ENCODE results near the gene CRK.
"Not testable (repeated sequence)": the region's sequence is repeated elsewhere in the genome, so short reads cannot be mapped to it uniquely, and the experiment has no call there.

The CRK gene

DNA sequence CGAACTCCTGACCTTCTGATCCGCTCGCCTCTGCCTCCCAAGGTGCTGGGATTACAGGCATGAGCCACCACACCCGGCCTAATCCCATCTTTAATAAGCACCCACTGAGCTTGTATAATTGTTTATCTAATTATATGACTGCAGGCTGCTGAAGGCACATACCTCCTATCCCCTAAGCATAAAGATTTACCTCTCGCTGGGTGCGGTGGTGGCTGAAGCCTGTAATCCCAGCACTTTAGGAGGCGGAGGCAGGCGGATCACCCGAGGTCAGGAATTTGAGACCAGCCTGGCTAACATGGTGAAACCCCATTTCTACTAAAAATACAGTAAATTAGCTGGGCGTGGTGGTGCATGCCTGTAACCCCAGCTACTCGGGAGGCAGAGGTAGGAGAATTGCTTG, 35.9 kb downstream of the CRK start:
- no peak for DNase-seq

DNA sequence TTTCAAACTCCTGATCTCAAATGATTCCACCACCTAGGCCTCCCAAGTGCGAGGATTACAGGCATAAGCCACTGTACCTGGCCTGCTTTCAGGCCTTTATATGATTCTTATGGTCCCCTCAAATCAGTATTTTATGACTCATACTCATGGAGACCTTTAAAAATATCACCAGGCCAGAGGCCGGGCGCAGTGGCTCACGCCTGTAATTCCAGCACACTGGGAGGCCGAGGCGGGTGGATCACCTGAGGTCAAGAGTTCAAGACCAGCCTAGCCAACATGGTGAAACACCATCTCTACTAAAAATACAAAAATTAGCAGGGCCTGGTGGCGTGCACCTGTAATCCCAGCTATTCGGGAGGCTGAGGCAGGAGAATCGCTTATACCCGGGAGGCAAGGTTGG, 37.6 kb downstream of the CRK start:
- not testable (repeated sequence) for DNase-seq

DNA sequence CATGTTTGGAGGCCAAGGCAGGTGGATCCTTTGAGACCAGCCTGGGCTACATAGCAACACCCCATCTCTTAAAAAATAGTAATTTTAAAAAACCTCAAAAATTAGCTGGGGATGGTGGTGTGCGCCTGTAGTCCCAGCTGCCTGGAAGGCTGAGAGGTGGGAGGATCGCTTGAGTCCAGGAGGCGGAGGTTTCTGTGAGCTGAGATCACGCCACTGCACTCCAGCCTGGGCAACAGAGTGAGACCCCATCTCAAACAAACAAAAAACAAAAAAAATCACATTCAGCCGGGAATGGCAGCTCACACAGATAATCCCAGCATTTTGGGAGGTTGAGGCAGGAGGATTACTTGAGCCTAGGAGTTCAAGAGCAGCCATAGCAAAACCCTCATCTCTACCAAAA, 39.6 kb downstream of the CRK start:
- no peak for DNase-seq

DNA sequence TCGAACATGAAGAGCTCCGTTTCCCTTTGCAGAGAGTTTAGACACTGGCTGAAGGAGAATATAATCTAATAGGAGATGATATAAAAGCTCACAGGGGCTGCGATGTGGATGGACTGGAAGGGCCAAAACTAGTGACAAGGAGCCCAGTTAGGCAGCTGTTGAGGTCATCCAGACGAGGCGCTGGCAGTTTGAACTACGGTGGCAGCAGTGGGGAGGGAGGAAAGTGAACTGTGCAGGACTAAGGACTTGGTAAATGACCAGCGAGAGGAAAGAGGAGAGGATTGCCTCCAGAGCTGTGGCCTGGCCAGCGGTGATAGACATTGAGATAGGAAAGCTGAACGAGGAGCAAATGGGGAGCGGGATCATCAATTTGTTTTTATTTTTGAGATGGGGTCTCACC, 41.4 kb downstream of the CRK start:
- no peak for DNase-seq

DNA sequence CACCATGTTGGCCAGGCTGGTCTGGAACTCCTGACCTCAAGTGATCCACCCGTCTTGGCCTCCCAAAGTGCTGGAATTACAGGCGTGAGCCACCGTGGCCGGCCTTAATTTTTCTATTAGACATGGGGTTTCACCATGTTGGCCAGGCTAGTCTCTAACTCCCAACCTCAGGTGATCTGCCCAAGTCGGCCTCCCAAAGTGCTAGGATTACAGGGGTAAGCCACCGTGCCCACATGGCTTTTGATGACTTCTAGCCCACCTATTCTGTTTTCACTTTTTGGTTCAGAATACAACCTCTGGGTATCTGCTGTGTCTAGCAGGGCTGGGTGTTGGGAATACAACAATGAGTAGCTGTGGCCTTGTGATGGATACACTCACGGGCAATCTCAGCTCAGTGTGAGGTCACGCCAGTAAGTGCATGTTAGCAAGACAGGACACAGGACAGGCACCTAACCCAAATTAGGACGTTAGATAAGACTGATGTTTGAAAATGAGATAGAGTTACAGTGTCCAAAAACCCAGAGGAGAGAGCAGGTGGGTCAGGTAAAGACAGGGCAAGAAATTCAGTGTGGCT, 41.9 kb downstream of the CRK start:
- no peak for DNase-seq

DNA sequence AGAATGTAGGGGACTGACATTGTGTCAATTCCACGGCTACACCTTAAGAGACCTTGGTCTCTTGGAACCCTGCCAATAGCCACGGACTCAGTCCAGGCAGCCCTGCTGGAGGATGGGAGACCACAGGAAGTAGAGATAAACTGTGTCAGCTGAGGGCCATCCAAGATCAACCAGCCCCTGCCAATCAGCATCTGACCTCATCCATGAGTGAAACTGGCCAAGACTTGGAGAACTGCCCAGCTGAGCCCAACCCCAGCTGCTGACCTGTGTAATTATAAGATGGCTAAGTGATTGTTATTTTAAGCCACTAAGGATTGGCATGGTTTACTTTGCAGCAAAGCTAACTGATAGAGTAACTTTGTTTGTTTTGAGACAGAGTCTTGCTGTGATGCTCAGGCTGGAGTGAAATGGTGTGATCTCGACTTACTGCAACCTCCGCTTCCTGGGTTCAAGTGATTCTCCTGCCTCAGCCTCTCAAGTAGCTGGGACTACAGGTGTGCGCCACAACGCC, 42.7 kb downstream of the CRK start:
- no peak for DNase-seq

DNA sequence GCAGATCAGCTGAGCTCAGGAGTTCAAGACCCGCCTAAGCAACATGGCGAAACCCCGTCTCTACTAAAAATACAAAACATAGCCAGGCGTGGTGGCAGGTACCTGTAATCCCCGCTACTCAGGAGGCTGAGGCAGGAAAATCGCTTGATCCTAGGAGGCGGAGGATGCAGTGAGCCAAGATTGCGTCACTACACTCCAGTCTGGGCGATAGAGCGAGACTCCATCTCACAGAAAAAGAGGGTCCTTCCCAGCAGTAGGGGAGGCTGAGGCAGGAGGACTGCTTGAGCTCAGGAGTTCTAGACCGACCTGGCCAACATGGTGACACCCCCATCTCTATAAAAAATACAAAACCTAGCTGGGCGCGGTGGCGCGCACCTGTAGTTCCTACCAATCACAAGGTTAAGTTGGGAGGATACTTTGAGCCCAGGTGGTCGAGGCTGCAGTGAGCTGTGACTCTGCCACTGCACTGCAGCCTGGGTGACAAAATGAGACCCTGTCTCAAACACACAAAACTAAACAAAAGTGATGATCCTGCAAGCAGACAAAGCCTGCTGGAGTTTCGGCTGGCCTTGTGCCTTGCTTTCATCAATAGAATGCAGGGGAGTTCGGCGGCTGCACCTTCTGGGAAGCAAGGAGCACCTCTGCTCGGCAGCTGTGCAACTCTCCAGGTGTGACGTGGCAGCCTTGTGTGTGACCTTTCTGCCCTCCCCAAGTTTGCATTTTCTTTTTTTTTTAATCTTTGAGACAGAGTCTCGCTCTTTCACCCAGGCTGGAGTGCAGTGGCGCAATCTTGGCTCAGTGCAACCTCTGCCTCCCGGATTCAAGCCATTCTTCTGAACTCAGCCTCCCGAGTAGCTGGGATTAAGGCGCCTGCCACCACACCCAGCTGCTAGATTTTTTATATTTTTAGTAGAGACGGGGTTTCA, 43.6 kb downstream of the CRK start:
- DNase-seq, result no peak

DNA sequence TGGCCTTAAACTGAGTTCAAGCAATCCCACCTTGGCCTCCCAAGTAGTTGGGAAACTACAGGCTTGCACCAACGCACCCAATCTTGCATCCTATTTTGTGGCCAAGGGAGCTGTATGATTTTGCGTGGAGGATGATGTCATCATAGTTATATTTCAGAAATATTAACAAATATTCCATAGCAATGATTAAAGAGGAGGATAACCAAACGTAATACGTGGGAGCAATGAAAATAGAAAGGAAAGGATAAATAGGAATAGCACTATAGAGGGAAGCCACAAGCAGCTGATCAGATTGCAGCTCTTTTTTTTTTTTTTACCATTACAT, 53.8 kb downstream of the CRK start:
- DNase-seq, result no peak

DNA sequence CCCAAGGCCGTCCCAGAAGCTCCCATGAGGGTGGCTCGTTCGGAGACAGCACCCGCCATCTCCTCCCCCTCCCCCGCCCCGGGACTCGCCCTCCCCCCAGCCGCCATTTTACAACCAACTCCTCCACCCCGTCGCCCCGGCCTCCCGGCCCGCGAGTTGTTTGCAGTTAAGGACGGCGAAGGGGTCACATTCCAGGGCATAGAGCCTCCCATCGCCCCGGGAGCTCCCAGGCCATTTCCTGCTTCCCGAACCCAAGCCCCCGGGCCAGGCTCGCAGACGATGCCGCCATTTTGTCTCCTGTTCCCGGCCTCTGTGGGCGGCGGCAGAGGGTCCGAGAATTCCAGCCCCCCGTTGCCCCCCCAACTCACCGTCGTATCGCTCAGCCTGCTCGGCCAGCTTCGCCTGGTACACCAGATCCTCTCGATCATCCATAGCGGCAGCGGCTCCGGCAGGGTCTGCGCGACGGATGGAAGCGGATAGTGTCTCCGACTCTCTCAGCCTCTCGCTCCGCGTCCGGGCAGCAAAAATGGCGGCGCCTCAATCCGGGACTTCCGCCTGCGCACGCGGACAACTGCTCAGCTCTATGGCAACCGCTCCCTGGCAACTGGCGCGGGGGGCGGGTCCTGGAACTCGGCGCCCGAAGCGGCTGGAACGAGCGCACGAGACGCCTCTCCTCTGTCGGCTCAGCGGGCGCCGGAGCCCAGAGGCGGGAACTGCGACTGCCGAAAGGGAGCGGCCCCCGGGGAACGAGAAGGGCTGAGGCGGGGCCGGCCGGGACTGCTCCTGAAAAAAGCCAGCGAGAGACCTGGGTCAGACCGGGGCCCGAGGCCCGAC, 56.1 kb downstream of the CRK start, which contains the start of gene YWHAE:
Gene YWHAE (minus strand): TSS at position 544 of the 834 bp plus-strand sequence. CDS start 112 bp downstream, at position 432.
- peak; percentile 97 for DNase-seq

DNA sequence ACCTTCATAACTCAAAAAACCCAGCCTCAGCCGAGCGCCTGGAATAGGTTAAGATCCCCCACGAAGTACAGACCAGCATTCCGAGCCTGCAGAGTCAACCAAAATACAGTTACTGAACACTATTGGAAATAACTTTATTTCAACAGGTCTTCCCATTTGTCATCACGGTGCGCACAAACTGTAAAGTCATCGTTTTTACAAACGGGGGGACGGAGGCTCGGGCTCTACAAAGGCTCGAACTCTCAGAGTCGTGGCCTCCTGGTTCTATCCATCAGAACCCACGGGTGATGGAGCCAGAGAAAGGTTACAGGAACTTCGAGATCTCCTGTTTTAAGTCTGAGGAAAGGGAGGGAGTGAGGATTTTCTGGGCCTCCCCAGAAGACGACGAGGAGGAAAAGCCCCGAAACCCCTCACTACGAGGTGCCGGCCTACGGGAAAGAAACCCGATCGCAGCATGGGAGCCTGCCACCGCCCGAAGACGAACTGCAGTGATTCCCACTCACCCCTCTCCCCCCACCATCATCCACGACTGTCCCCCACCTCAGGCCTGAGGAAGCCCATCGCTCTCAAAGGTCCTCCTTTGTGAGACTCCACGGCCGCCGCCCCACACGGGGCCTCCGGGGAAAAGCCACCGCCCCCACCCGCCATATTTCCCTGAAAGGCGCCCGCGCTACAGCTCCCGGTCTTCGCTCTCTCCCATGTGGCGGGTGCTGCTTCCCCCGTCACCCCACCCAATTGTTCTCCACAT, 56.9 kb downstream of the CRK start:
- peak; percentile 58 for DNase-seq

DNA sequence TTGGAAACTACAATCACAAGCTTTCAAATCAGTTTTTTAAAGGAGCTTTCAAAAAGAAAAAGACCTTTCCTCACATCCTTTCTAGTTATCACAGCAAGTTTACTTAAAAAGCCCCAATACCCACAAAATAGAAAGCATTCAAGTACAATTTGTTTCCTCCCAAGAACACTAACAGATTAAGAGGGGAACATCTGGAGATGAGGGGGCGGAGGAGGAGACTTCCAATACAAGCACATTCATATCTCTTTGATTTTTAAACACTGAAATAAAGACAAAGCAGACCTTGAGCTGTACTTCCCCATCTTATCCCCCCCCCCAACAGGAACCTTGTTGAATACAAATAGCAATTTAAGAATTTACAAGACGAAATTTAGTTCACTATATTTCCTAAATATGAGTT, 58.0 kb downstream of the CRK start:
- DNase-seq, result no peak

DNA sequence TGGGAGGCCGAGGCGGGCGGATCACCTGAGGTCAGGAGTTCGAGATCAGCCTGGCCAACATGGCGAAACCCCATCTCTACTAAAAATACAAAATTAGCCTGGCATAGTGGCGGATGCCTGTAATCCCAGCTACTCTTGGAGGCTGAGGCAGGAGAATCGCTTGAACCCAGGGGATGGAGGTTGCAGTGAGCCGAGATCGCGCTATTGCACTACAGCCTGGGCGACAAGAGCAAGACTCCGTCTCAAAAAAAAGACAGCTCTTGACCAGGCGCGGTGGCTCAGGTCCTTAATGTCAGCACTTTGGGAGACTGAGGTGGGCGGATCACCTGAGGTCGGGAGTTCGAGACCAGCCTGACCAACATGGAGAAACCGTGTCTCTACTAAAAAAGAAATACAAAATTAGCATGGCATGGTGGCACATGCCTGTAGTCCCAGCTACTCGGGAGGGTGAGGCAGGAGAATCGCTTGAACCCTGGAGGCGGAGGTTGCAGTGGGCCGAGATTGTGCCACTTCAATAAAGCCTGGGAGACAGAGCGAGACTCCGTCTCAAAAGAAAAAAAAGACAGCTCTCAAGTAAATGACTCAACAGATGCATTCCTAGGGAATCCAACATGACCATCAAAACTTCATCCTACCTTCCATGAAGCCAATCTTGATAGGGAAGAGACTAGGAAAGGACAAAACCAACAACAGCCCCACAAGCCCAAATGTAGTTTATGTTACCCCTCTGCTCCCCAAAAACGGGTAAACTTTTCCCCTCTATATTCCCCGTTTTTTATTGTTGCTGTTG, 60.0 kb downstream of the CRK start:
- not testable (repeated sequence) for DNase-seq

DNA sequence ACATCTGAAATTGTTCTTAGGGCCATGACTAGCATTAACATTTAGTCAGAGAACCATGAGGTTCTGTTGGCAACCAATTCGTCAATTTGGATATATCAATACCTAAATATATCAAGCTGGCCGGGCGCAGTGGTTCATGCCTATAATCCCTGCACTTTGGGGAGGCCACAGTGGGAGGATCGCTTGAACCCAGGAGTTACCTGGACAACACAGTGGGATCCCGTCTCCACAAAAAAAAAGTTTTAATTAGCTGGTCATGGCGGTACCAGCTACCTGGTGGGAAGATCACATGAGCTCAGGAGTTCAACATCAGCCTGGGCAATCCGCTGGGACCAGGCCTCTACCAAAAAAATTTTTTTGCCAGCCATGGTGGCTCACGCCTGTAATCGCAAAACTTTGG, 64.5 kb downstream of the CRK start:
- no peak for DNase-seq

DNA sequence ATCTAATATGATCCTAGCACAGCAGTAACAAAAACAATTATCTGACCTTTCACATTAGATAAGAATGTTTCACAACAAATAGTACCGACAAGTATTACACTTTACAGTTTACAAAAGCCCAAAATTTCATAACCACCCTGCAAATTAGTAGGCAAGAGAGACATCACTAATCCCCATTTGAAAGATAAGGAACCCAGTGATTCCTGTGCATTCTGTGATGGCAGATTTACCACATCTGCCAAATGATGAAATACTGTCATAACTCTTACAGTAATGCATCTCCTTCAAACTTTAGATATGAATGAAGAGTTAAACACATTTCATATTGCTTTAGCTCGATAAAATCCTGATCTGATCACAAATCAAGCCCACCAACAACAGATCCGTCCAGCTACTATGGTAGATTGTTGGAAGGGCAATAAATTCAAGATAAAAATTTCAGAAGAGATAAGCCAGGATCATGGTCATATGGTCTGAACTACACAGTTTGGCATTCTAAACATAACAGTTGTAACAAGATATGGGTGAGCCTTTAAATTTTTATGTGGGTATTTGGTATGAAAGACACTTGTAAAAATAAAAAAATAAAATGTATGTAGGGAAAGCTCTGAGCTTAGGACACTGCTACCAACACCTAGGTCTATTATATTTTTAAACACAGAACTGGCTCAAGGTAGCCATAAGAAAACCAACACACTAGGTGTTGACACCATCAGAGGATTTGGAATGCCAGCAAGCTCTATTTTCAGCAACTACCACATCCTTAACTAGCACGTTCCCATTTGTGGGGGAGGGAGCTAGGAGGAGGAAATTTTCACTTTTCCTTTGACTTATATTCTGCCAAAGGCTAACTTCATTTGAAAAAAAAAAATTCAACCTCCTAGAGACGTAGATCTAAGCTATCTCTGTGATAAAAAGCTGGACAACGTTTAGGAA, 65.3 kb downstream of the CRK start:
- no peak for DNase-seq

DNA sequence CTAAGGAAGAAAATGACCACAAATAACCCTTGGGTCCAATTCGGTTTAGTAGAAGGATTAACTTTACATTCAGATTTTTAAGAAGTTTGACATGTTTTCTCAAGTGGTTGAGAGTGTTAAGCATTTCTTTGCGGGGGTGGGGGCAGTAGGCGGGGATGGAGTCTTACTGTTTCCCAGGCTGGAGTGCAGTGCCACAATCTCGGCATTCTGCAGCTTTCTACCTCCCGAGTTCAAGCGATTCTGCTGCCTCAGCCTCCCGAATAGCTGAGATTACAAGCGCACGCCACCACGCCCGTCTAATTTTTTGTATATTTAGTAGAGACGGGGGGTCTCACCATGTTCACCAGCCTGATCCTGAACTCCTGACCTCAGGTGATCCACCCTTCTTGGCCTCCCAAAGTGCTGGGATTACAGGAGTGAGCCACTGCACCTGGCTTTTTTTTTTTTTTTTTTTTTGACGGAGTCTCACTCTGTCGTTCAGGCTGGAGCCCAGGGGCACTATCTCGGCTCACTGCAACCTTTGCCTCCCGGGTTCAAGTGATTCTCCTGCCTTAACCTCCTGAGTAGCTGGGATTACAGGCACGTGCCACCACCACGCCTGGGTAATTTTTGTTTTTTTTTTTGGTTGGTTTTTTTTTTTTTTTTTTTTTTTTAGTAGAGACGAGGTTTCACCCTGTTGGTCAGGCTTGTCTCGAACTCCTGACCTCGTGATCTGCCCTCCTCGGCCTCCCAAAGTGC, 68.4 kb downstream of the CRK start:
- not testable (repeated sequence) for DNase-seq

DNA sequence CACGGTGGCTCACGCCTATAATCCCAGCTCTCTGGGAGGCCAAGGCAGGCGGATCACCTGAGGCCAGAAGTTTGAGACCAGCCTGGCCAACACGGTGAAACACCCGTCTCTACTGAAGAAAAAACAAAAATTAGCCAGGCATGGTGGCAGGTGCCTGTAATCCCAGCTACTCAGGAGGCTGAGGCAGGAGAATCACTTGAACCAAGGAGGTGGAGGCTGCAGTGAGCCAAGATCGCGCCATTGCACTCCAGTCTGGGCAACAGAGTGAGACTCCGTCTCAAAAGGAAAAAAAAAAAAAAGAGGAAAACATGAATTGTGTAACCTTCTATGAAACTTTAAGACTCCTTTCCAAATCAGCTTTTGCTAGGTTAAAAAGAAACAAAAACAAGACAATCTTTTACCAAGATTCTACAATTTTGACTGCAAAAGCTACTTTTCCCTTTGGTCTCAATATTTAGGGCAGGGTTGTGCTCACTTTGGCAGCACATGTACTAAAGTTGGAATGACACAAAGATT, 69.3 kb downstream of the CRK start:
- not testable (repeated sequence) for DNase-seq

DNA sequence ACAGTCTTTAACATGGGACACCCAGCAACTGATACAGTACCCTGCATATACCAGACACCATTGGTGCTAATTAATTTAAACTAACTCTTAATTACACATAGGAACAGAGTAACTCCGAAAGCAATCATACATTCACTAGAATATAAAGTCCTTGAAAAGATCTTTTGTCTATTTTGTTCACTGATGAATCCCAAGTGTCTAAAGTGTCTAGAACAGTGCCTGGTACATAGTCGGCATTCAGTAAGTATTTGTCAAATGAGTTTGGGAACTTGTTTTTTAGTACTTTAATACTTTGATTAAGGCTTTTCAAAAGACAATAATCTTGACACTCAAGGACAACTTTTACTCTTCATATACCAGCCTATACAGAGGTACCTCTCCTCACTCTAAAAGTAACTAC, 69.8 kb downstream of the CRK start:
- DNase-seq, result no peak

DNA sequence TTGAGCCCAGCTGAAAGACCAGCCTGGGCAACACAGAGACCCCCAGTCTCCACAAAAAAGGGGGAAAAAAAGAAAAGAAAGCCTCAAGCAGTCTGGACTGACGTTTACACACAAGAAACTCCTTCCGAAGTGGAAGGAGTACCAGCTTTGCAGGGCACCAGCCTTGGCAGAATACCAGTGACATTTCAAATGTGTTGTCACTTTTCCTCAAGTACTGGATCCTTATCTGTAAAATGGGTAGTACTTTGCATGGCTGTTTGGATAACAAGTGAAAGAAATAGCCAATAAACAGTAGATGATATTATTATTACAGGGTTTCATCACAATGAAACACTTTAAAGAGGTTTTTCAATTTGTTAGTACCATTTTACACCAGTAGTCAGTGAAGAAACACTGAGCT, 70.2 kb downstream of the CRK start:
- DNase-seq, result no peak

DNA sequence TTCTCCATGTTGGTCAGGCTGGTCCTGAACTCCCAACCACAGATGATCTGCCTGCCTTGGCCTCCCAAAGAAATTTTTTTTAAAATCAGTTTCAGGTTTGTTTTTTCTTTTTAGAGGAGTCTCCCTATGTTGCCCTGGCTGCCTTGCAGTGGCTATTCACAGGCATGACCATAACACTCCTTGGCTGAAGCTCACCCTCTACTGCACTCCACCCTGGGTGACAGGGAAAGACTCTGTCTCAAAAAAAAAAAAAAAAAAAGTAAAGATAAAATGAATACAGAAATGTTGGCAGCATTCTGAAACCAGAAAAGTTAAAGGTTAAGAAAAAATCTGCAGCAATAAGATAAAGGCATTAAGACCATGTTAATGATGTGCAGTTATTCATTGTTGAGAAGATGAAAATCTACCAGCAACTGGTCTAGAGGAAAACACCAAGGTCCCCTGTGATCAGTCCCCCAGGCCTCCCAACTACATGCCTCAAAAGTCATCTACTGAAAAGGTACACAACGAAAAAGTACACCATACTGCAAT, 71.1 kb downstream of the CRK start:
- no peak for DNase-seq

Data from stimulated activated CD4-positive, alpha-beta T cell treated with anti-CD3 and anti-CD28 coated beads, Interleukin-1b, Interleukin-23, amount 100 ng/mL, for 48 hours (primary cell).